OCI-LY7 (cell line): ENCODE measurements around the gene CORIN. TPM values are rescaled to one million over a fixed set of nuclear protein-coding genes. Genes with fewer than 3 reads are reported as not detected.

Experiments used
- BruUV-seq: library from RNA; stranded (reverse); fragments of 400-500 nt; replicated peaks from 2 replicates; lab custom pipeline; 2021; lab: Mats Ljungman, UMichigan
- CTCF ChIA-PET: fragments of 300-600 bp; sonication (Branson Sonifier 250); formaldehyde crosslinking; loops from one replicate; lab custom pipeline; 2022; ENCODE audit warnings: antibody characterized with exemption; ENCODE audit not compliant: unreplicated experiment; lab: Charles Lee
- POLR2A ChIA-PET: fragments of 300-600 bp; sonication (Branson Sonifier 250); formaldehyde crosslinking; loops from one replicate; lab custom pipeline; 2022; ENCODE audit warnings: antibody characterized with exemption; lab: Charles Lee
- DNase-seq: peaks from one replicate; pipeline ENCODE4 v3.0.0-alpha.2; 2015; ENCODE audit warnings: low spot score
- H2AFZ ChIP-seq: fragments of 200-600 bp; sonication (generic), shearing (Covaris generic); 2 replicates; pipeline ENCODE4 v1.6.1; 2014; ENCODE audit warnings: mild to moderate bottlenecking, antibody characterized with exemption, low read length, moderate library complexity
- H3K27ac ChIP-seq: fragments of 200-600 bp; sonication (generic); 2 replicates; pipeline ENCODE4 v1.5.1; 2014; ENCODE audit warnings: mixed run types, low read depth, mild to moderate bottlenecking, moderate library complexity, low read length, inconsistent platforms; ENCODE audit not compliant: poor library complexity, severe bottlenecking
- H3K36me3 ChIP-seq: fragments of 200-600 bp; sonication (generic); 2 replicates; pipeline ENCODE4 v1.6.1; 2014; ENCODE audit warnings: mild to moderate bottlenecking, antibody characterized with exemption, low read length, moderate library complexity, mixed read lengths; ENCODE audit not compliant: insufficient read depth
- H3K4me1 ChIP-seq: fragments of 200-600 bp; sonication (generic); 2 replicates; pipeline ENCODE4 v1.5.1; 2014; ENCODE audit warnings: mild to moderate bottlenecking, low read length; ENCODE audit not compliant: insufficient read depth, poor library complexity, severe bottlenecking
- H3K4me2 ChIP-seq: fragments of 200-600 bp; sonication (generic); 2 replicates; pipeline ENCODE4 v1.6.1; 2014; ENCODE audit warnings: mild to moderate bottlenecking, low read length
- H3K4me3 ChIP-seq: fragments of 200-600 bp; sonication (generic); 2 replicates; pipeline ENCODE4 v1.5.1; 2014; ENCODE audit warnings: mild to moderate bottlenecking, low read depth, low read length; ENCODE audit not compliant: poor library complexity, severe bottlenecking
- H3K79me2 ChIP-seq: fragments of 200-600 bp; sonication (generic); 2 replicates; pipeline ENCODE4 v1.6.1; 2016; ENCODE audit warnings: low read depth, mild to moderate bottlenecking, low read length, moderate library complexity, mixed read lengths; ENCODE audit not compliant: insufficient read depth
- H3K9me2 ChIP-seq: fragments of 200-600 bp; sonication (generic); 2 replicates; pipeline ENCODE4 v1.6.1; 2016; ENCODE audit warnings: mild to moderate bottlenecking, low read length, mixed read lengths; ENCODE audit not compliant: insufficient read depth
- H3K9me3 ChIP-seq: fragments of 200-600 bp; sonication (generic); 2 replicates; pipeline ENCODE4 v1.6.1; 2014; ENCODE audit warnings: mild to moderate bottlenecking, mixed run types, low read length, mixed read lengths
- H4K20me1 ChIP-seq: fragments of 200-600 bp; sonication (generic); 2 replicates; pipeline ENCODE4 v1.6.1; 2014; ENCODE audit warnings: mild to moderate bottlenecking, antibody characterized with exemption, low read length, moderate library complexity, mixed read lengths; ENCODE audit not compliant: insufficient read depth
- EZH2phosphoT487 ChIP-seq: fragments of 200-600 bp; sonication (generic); IDR thresholded peaks from 2 replicates; pipeline ENCODE4 v1.6.1; 2018; ENCODE audit warnings: low read depth, borderline replicate concordance, mild to moderate bottlenecking, mixed run types, antibody characterized with exemption, low read length, moderate library complexity, mixed read lengths
- intact Hi-C: fragments of 100-400 bp; cut with micrococcal nuclease; formaldehyde crosslinking; loops from one replicate; pipeline ENCODE4 v1.10.0; 2022; ENCODE audit not compliant: unreplicated experiment
- total RNA-seq, 2 experiments: library from RNA; depleted of rRNA in 1 of 2; stranded (reverse); fragments of >200 nt in 1 of 2; shearing (Covaris generic) in 1 of 2; gene quantifications; 2 replicates each; pipeline ENCODE4 v1.2.3, GENCODE V29; 2014 to 2022
- TF ChIP-seq, protein P1 (sequence below): fragments of 200-600 bp; sonication (generic); conservative IDR thresholded peaks from 2 replicates; pipeline ENCODE4 v1.5.1; 2014; ENCODE audit warnings: mild to moderate bottlenecking, antibody characterized with exemption, low read length, moderate library complexity, mixed read lengths

CORIN gene
- total RNA-seq, 2 experiments from 2014 or later: 0.40 TPM; not detected in 1

GRCh38 chr4:47788126-47788525, 49.7 kb downstream of the CORIN start:
- intact Hi-C loops: no loop called here
- Histone ChIP-seq H3K36me3 (no peaks in the 10 kb centered on the region), H2AFZ (no peak overlapping the region), H3K4me2 (no peak overlapping the region), H3K4me3 (no peak overlapping the region), H3K27ac (no peak overlapping the region), H4K20me1 (no peaks in the 10 kb centered on the region), H3K79me2 (no peaks in the 10 kb centered on the region), H3K9me2 (no peaks in the 10 kb centered on the region), H3K4me1 (no peaks in the 10 kb centered on the region), H3K9me3 (no peaks in the 10 kb centered on the region)
- no peak for TF ChIP-seq EZH2phosphoT487
- TF ChIP-seq, protein P1, sequence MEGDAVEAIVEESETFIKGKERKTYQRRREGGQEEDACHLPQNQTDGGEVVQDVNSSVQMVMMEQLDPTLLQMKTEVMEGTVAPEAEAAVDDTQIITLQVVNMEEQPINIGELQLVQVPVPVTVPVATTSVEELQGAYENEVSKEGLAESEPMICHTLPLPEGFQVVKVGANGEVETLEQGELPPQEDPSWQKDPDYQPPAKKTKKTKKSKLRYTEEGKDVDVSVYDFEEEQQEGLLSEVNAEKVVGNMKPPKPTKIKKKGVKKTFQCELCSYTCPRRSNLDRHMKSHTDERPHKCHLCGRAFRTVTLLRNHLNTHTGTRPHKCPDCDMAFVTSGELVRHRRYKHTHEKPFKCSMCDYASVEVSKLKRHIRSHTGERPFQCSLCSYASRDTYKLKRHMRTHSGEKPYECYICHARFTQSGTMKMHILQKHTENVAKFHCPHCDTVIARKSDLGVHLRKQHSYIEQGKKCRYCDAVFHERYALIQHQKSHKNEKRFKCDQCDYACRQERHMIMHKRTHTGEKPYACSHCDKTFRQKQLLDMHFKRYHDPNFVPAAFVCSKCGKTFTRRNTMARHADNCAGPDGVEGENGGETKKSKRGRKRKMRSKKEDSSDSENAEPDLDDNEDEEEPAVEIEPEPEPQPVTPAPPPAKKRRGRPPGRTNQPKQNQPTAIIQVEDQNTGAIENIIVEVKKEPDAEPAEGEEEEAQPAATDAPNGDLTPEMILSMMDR: no peak
- no TSS peak for BruUV-seq
- ChIA-PET POLR2A (no interaction called here), CTCF (no interaction called here)
- no peak for DNase-seq

DNA sequence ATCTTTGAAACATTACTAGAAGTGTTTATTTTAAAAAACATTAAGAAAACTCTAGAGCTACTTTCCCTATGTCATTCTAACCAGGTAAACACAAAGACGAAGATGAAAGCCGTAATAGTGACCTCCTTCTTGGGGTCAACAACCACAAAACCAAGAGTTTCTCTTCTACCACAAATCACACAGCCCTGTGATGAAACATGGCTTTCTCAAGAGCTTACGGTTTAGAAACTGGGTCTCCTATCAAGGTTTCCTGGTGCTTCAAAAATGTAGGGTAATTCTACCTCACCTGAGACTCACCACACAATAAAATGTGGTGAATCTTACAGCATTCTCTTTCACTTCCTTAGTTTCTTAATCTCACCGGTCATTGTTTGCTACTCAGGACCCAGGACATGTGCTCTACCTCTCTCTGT, 50.9 kb downstream of the CORIN start:
- Histone ChIP-seq H3K4me3 (no peak overlapping the region), H3K4me1 (no peaks in the 10 kb centered on the region), H3K27ac (no peak overlapping the region), H2AFZ (no peak overlapping the region), H3K79me2 (no peaks in the 10 kb centered on the region), H4K20me1 (no peaks in the 10 kb centered on the region), H3K4me2 (no peak overlapping the region), H3K9me3 (no peaks in the 10 kb centered on the region), H3K36me3 (no peaks in the 10 kb centered on the region), H3K9me2 (no peaks in the 10 kb centered on the region)
- no TSS peak for BruUV-seq
- intact Hi-C loops: no loop called here
- DNase-seq: no peak
- TF ChIP-seq, protein P1: no peak
- TF ChIP-seq EZH2phosphoT487: no peak
- ChIA-PET CTCF (no interaction called here), POLR2A (interaction anchor here (0.6 to 0.7 kb wide), 2 partner anchors 230 to 260 kb away, joined by 3 read pairs; no protein-coding TSS in a partner anchor)

DNA sequence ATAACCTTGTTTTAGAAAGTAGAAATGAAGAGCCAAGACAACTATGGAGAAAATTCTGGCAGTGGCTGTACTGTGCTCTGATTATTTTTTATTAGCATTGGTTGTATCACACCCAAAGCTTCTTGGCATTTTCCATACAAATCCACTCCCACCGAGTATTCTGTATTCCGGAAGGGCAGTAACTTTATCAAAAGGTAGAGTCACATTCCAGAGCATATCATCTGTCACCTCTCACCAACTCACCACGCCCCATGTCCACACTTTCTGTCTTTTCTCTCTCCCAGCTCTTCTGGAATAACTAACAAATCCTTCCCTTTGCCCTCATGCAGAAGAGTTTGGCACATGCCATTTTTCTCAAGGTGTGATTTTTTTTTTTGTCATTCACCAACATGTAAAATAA, 52.7 kb downstream of the CORIN start:
- Histone ChIP-seq H3K4me2 (no peak overlapping the region), H3K9me3 (no peaks in the 10 kb centered on the region), H3K4me3 (no peak overlapping the region), H3K27ac (no peak overlapping the region), H4K20me1 (no peaks in the 10 kb centered on the region), H2AFZ (no peak overlapping the region), H3K36me3 (no peaks in the 10 kb centered on the region), H3K79me2 (no peaks in the 10 kb centered on the region), H3K9me2 (no peaks in the 10 kb centered on the region), H3K4me1 (no peaks in the 10 kb centered on the region)
- no peak for TF ChIP-seq EZH2phosphoT487
- TF ChIP-seq, protein P1: no peak
- DNase-seq: no peak
- ChIA-PET POLR2A (interaction anchor here (0.6 kb wide), 1 partner anchor 359 kb away, joined by 3 read pairs; no protein-coding TSS in a partner anchor), CTCF (no interaction called here)
- intact Hi-C loops: no loop called here
- no TSS peak for BruUV-seq
